Astrocyte of the cerebellum (primary cell): Measurements from ENCODE around the gene KRT72.

Experiments
- DNase-seq: peaks from one replicate; pipeline ENCODE4 v3.0.0-alpha.2; 2011; ENCODE audit warnings: low read depth
- H3K4me3 ChIP-seq: 2 replicates; pipeline ENCODE4 v1.5.1; 2011; ENCODE audit warnings: mild to moderate bottlenecking, low read depth, low read length, moderate library complexity
- CTCF ChIP-seq: IDR thresholded peaks from 2 replicates; pipeline ENCODE4 v1.5.1; 2012; ENCODE audit warnings: low read length, low read depth, moderate library complexity, mild to moderate bottlenecking; ENCODE audit errors: missing control alignments
- in situ Hi-C: cut with HindIII; loops from 2 replicates; pipeline ENCODE4 v1.10.0; 2017; ENCODE audit warnings: low sequenced_read_pairs

KRT72 gene

GRCh38 chr12:52582971-52583456, 18.2 kb downstream of the KRT72 start:
- TF ChIP-seq CTCF, result peak; percentile 75
- H3K4me3 ChIP-seq, result no peak overlapping the region
- in situ Hi-C loops, result no loop called here
- DNase-seq, result peak; percentile 22

GRCh38 chr12:52582486-52582885, 18.8 kb downstream of the KRT72 start:
- DNase-seq, result no peak
- TF ChIP-seq CTCF, result no peak
- no peak overlapping the region for H3K4me3 ChIP-seq
- in situ Hi-C loops, result no loop called here

GRCh38 chr12:52581481-52581880, 19.8 kb downstream of the KRT72 start:
- no peak for TF ChIP-seq CTCF
- in situ Hi-C loops, result no loop called here
- H3K4me3 ChIP-seq, result no peak overlapping the region
- DNase-seq, result no peak

GRCh38 chr12:52581066-52581465, 20.2 kb downstream of the KRT72 start:
- no peak overlapping the region for H3K4me3 ChIP-seq
- in situ Hi-C loops, result no loop called here
- TF ChIP-seq CTCF, result no peak
- no peak for DNase-seq

- no peak for TF ChIP-seq CTCF
- in situ Hi-C loops, result no loop called here
- no peak overlapping the region for H3K4me3 ChIP-seq
- DNase-seq, result no peak
Measured at GRCh38 chr12:52580496-52580895, 20.8 kb downstream of the KRT72 start.

GRCh38 chr12:52579468-52580465, 21.5 kb downstream of the KRT72 start:
- in situ Hi-C loops, result no loop called here
- no peak for DNase-seq

More at GRCh38 chr12:52579468-52580465, 21.5 kb downstream of the KRT72 start:
- no peak for TF ChIP-seq CTCF
- no peak overlapping the region for H3K4me3 ChIP-seq
